Measurements from ENCODE around the gene C11orf42.
"Not testable (repeated sequence)": the region's sequence is repeated elsewhere in the genome, so short reads cannot be mapped to it uniquely, and the experiment has no call there.

Gene C11orf42

DNA sequence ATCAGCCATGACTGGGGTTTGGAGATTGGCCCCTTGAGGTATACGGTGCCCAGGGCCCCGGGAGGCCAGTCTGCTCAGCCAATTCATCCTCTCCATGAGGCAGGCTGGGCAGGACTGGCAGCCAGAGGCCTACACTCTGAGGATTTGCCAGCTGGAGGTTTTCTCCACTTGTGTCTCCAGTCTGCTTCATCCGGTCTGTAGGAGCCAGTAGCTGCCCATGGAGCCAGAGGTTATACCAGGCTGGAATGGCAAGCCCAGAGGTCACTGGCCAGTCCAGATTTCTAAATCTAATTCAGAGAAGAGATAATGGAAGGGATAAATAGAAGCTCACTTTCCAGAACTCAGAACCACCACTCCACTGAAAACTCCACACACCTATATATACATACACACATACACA is 19.1 kb downstream of the C11orf42 start:
- DNase-seq: no peak

DNA sequence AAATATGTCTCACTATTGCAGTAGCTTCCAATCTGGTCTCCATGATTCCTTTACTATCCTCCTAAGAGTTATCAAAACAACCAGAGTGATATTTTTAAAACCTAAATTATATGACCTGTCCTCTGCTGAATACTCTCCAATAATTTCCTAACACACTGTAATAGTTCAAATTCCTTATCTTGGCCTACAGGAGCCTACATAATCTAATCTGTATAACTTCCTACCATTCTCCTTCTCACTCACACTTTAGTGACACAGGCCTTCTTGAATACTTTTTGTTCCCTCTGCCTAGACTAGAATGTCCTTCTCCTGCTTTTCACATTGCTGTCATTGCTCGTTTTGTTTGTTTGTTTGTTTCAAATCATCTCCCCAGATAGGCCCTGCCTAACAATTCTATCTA is 19.7 kb downstream of the C11orf42 start:
- DNase-seq: no peak

DNA sequence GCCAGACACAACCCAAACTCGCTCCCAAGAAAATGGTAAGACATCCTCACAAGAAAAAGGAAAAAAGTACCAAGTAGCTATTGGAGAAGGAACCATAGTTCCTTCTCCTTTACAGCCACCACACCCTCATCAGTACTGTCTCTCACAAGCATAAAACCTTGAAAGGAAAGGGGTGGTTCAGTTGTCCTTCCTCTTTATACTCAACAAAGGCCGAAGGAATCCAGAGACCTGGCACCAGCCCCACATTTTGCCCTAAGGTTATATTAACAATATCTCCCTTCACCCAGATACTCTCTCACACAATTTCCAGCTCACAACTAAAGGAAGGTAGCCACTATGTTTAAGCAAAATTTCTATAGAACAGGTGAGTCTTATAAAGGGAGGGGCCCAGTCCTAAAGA is 20.5 kb downstream of the C11orf42 start:
- DNase-seq: no peak

DNA sequence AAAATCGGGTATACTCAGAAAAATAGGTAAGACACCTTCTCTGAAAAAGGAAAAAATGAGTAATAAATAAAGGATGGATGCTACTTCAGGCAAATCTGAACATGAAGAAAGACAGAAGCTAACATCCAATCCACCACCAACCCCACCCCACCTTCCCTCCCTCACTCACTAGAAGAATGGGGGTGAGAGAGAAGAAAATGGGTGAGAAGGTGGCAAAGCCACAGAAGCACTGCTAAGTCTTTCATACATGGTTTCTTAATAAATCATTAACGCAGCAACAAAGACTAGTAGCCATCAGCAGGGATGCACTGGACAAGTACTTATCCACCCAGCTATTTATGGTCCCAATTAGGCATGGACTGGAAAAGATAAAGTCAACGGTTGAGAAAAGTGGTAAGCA is 23.2 kb downstream of the C11orf42 start:
- DNase-seq: no peak

DNA sequence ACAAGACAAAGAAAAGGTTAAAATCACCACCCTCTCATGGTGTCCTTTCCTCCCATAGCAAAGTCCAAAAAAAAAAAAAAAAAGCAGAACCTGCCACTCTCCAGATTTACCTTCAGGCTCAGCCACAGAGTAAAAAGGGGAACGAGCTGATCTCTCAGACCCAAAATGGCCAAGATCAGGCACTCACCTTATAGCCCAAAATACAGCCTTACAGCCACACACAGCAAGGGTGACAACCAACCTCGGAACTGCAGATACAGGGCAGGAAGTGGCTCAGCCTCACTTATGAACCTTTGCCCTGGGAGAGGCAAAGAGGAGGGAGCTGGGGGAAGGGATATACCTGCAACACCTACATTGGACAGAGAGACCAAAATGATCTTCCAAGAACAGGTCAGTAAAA is 24.6 kb downstream of the C11orf42 start:
- DNase-seq: no peak

DNA sequence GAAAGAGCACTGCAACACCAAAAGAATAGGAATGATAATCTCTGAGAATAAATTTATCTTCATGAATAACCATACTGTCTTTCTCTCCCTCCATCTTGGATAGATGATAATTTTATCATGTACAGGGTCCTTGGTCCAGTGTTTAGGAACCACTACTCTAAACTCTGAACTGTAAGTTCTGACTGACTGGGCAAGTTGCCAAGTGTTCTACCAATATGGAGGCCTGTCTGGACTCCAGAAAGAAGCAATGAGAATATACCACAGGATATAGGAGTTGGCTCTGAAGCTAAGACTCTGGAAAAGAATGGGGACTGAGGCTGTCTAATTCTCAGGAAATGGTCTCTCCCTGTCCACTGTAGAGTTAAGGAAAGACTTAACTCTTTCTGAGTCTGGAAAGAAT is 27.5 kb downstream of the C11orf42 start:
- no peak for DNase-seq

DNA sequence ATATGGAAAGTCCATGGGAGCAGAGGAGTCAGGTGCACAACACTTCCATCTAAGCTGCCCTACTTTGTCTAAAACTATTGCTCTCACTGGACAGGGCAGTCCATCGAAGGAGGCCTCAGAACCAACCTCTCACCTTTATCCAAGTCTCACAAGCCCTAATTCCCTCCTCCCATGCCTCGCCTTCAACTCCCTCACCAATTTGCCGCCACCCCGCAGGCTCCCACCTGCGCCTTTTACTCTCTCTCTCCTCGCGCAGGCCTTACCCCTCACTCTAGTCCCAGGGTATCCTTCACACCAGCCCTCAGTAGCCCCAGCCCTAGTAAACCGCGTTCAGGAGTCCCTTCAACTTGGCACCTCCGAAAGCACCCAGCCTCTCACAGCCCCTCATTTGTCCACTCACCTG is 28.6 kb downstream of the C11orf42 start:
- DNase-seq: no peak

DNA sequence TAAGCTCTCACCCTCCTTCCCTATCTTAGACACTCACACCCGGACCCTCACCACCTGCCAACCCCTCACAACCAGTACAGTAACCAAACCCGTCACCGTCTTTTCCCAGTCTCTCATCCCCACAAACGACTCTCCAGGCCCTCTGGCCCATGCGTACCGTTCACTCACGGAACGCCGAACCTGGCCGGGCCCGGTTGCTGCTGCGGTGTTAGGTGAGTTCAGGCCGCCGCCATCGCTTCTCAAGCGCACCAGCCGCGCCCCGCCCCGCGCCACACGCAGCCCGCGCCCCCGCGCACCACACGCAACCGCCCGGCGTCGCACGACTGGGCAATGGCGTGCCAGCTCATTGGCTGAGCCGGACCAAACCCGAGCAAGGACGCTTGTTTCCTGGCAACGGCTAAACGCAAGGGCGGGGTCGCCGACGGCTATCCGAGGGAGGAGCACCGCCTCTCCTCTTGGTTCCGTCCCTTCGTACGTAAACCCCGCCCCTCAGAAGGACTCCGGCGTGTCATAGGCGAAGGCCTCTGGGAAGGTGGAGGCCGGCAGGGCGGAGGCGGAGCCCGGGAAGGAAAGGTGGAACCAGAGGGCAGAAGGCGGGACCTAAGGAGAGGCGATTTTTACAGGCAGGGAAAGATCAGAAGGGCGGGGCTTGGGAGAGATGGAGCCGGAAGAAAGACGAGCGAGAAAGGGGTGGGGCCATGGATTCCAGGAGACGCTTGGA is 29.2 kb downstream of the C11orf42 start, which contains the start of gene FHIP1B:
TSS of gene FHIP1B (minus strand) at position 250 of the 721 bp plus-strand sequence. CDS start 10,120 bp downstream, outside the sequence.
- peak; percentile 99 for DNase-seq

DNA sequence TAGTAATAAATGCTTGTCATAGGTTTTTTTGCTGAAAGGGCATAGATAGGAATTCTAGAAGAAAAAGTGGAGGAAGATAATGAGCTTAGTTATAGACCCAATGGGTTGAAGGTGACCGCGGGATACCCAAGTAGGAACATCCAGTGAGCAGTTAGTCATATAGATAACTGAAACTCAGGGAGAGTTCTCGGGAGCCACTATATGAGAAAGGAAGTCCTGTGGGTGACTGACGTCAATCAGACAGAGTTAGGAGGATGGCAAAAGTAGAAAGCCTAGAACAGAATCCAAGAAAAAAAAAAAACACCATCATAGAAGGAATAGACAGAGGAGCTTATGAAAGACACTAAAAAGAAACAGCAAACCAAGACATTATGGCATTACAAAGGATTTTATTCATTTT is 31.9 kb downstream of the C11orf42 start:
- DNase-seq: no peak

DNA sequence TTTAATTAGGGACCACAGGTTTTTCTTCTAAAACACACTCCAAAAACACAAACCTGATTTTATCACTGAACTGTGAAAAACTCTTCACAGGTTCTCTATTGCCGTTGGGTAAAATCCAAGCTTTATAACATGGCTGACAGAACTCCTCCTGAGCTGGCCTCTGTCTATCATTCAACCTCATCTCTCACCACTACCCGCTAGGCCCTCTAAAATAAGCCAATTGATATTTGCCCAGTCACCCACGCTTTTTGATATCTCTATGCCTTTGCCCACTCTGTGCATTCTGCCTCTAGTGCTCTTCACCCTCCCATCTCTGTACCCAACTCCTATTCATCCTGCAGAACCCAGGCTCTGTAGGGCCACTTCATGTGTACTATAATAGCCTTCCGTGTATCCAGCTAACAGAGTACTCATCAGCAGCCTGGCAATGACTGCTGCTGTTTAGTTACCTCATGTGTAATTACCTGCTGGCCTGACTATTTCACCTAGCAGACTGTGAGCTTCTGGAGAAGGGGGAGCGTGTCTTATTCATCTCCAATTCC is 32.5 kb downstream of the C11orf42 start:
- DNase-seq: no peak

DNA sequence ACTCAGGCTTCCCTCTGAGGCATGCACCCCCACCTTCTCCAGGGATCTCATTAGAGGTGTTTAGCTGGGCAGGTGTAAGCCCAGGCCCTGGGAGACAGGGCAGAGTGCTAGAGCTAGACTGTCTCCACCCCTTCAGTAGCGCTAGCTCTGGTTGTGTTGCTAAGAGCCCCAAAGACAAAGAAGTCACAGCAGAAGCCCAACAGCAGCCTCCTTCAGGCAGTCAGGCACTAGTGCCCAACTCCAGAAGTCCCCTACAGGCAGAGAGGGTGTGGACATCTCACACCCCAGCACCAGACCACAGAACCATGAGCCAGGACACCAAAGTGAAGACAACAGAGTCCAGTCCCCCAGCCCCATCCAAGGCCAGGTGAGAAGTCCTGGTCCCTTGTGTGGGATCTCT is 33.5 kb downstream of the C11orf42 start, which contains the start of gene CNGA4:
TSS of gene CNGA4 (plus strand) at position 188 of the 400 bp plus-strand sequence. CDS start at position 306, 118 bp downstream.
- no peak for DNase-seq

DNA sequence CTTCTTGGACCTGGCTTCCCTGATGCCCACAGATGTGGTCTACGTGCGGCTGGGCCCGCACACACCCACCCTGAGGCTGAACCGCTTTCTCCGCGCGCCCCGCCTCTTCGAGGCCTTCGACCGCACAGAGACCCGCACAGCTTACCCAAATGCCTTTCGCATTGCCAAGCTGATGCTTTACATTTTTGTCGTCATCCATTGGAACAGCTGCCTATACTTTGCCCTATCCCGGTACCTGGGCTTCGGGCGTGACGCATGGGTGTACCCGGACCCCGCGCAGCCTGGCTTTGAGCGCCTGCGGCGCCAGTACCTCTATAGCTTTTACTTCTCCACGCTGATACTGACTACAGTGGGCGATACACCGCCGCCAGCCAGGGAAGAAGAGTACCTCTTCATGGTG is 34.8 kb downstream of the C11orf42 start:
- DNase-seq: no peak

DNA sequence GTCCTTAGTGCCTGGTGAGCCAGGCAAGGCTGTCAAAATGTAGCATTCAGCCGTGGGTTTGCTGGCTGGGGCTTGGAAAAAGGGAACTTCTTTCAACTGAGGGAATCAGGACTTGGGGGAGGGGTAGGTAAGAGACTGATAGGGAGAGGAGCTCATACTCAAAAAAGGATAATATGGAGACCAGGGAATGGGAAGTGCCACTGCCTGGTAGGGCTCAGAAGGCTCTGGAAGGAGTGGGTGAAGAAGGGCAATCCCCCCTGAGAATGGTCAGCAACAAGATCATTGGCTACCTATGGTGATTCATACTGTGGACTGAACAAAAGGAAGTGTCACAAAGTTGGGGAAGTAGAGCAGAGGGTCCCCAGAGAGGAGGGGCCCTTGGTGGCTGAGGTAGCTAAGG is 35.4 kb downstream of the C11orf42 start:
- no peak for DNase-seq

DNA sequence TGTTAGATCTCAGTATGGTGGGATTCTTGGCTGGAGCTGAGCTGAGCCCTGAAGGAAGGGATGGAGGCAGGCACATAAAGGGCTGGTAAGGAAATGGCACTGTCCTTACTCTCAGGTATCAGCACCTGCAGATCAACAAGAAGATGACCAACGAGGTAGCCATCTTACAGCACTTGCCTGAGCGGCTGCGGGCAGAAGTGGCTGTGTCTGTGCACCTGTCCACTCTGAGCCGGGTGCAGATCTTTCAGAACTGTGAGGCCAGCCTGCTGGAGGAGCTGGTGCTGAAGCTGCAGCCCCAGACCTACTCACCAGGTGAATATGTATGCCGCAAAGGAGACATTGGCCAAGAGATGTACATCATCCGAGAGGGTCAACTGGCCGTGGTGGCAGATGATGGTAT is 36.0 kb downstream of the C11orf42 start:
- DNase-seq: no peak

DNA sequence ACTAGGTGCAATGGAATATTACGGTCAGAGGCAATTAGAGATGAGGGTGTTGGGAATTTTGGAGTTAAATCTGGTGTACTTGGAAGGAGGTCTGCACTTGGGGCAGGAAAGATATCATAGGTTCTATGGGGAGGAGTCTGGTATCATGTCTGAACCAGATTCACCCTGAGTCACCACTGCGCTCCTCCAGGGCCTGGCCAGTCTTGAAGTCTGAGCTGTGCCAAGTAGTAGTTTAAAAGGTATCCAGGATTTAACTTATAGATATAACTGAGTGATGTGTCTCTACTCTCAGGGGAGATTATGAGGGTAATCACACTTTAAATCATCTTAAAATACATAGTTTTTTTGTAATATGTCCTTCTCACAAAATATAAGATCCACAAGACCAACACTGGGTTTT is 40.2 kb downstream of the C11orf42 start:
- DNase-seq: no peak

DNA sequence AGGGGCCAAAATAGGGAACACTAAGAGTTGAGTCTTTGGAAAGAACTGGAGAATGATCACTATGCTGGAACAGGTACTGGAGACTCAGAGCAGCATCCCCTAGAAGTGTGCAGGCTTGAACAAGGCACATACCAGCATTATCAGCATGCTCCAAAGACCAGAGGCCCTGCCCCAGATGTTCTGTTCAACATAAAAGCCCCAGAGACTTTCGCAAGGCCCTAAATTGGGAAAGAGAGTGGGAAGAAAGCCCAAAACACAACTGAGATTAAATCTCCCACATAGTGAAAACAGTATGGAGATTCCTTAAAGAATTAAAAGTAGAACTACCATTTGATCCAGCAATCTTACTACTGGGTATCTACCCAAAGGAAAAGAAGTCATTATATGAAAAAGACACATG is 42.9 kb downstream of the C11orf42 start:
- no peak for DNase-seq

DNA sequence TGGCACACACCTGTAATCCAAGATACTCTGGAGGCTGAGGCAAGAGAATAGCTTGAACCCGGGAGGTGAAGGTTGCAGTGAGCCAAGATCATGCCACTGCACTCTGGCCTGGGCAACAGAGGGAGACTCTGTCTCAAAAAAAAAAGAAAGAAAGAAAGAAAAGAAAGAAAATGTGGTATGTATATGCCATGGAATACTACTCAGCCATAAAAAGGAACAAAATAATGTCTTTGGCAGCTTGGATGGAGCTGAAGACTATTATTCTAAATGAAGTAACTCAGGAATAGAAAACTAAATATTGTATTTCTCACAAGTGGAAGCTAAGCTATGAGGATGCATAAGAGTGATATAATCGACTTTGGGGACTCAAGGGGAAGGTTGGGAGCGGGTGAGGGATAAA is 43.5 kb downstream of the C11orf42 start:
- not testable (repeated sequence) for DNase-seq

DNA sequence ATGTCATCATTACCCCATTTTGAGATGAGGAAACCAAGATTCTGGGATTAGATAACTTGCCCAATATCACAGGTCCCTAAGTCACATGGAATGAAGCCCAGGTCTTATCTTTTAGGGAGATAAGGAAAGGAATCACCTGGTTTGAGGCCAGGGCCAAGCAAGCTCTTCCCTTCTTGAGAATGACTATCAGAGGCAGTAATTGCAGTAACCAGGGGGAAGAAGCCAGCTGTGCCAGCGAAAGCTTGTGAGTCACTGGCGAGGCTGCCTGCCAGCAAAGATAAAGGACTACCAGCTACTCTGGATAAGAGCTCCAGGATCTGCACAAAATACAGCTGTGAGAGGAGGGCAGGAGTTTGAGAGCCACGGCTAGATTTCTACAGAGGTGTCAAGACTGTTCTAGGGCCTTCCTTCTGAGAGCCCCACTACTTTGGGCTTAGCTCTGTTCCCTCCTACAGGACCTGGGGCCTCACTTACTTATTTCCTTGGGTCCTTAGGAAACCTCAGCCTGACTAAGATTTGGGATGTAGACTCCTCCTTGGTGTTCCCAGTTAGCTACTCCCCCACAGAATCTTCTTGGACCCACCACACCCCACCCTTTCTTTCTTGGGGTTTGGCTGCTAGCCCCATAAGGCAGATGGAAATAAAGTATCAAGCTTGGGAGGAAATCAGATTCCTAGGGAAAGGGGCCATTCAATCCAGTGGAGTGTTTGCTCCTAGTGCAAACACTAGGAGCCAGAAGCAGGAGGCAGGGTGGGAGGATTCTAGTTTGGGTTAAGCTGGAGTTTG is 44.6 kb downstream of the C11orf42 start:
- no peak for DNase-seq

DNA sequence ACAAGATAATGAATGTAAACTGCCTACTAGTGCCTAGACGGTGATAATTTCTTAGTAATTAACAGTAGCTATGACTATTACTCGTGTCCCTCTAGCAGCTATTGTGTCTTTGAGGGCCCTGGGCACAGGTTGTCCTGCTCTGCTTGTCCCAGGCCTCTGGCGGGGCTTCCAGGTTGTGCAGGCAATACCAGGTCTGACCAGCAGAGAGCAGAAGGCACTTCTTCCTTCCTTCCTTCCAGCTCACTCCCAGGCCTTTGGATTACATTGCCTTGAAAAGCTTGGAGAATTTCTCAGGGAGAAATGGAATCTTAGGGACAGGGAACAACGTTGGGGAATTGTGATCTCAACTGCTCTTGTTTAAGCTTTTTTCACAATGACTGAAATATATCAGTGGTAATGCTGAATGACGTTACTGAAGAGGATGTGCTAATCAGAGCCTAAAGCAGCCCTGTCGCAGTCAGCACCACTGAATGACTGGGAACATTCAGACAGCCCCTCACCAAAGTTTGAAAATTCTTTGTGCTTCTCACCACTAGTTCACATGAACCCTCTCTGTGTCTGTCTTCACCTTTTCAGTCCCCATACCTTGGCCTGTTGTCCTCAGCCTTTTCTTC is 45.9 kb downstream of the C11orf42 start:
- peak; percentile 10 for DNase-seq

DNA sequence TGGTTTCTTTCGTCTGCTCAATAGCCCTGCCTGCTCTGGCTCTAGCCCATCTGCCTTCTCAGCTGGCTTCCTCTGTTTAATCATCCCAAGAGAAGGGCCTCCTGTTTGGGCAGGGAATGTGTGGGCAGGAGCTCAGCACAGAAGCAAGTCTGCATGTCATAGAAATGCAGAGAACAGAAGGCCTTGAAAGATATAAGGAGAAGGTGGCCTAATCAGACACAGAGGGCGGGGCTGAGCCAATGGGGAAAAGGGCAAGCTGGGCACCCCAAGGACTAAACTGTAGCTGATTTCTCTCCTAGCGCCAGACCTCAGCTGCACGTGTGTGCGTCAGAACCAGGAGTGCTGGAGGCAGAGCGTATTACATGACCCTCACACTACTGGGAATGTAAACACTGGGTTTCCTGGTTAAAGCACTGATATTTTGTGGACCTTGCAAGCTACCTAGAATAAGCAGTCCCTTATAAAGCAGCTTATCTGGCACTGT is 46.7 kb downstream of the C11orf42 start:
- peak; percentile 4 for DNase-seq

DNA sequence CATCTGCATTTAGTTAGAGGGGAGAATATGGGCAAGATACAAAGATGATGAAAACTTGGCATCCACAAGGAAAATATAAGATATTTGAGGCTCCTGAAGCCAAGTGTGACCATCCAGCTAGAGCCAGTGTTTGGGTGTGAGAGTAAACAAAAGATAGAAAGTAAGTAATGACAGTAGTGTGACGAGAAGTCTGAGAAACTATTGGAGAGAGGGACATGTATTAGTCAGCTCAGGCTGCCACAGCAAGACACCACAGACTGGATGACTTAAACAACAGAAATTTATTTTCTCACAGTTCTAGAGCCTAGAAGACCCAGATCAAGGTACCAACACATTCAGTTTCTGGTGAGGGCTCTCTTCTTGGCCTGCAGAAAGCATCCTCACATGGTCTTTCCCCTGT is 47.8 kb downstream of the C11orf42 start:
- DNase-seq: no peak

DNA sequence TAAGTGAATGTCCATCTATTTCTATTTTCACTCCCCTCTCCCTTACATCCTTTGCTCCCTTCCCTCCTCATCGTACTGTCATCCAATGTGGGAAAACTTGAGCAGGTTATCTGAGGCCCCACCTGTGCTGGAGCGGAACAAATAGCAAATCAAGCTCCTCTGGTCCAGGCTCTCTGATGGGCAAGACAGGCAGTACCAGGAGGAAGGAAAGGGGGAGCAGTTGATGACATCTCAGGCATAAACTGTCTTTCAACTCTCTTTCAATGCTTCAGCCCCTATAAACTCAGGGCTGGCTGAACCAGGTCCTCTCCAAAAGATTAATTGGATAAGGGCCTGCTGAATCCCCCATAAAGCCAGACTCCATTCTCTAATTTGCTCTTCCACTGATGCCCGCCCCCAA is 52.8 kb downstream of the C11orf42 start:
- no peak for DNase-seq

DNA sequence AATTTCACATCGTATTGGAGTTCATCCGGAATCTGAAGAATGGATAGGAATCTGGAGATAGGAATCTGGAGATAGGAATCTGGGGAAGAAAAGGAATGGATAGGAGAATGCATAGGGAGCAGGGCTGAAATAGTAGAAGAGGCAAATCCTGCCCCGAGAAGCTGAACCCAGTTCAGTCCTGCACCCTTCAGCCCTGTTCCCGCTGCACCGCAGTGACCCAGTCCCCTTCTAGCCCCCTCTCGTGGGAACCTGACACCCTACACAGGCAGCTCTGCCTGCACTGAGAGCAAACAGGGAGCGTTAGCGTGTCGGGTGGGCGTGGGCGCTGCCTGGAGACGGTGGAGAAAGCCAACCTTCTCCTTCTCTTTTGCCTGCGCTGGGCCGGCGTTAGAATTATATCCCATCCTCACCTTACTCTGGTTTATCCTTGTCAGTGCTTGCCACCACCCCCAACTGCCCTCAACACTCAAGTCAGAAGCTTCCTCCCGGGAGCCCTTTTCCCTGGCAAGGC is 53.3 kb downstream of the C11orf42 start:
- no peak for DNase-seq
